Neural cell (in vitro differentiated cells): Measurements from ENCODE around the gene LRR1.

Source experiments
- EZH2 ChIP-seq: fragments of 200-600, 300-800 bp; shearing (Covaris generic), sonication (generic); IDR thresholded peaks from 2 replicates; pipeline ENCODE4 v1.6.1; 2014; ENCODE audit warnings: antibody characterized with exemption, low read length, borderline replicate concordance, mild to moderate bottlenecking; ENCODE audit not compliant: insufficient read depth, poor library complexity, severe bottlenecking
- MXI1 ChIP-seq: fragments of 450-650 bp; conservative IDR thresholded peaks from 2 replicates; pipeline ENCODE4 v1.6.1; 2014; ENCODE audit warnings: antibody characterized with exemption, mild to moderate bottlenecking; ENCODE audit not compliant: poor library complexity, severe bottlenecking
- POLR2AphosphoS5 ChIP-seq: IDR thresholded peaks from 2 replicates; pipeline ENCODE4 v1.6.1; 2012
- RAD21 ChIP-seq: fragments of 450-650 bp; conservative IDR thresholded peaks from 2 replicates; pipeline ENCODE4 v1.6.1; 2014; ENCODE audit warnings: antibody characterized with exemption, mild to moderate bottlenecking, moderate library complexity
- SMC3 ChIP-seq: fragments of 450-650 bp; conservative IDR thresholded peaks from 2 replicates; pipeline ENCODE4 v1.6.1; 2014; ENCODE audit warnings: antibody characterized with exemption, mild to moderate bottlenecking, moderate library complexity; ENCODE audit not compliant: poor library complexity
- TF ChIP-seq, protein P1 (sequence below): fragments of 450-650 bp; IDR thresholded peaks from 2 replicates; pipeline ENCODE4 v1.5.1; 2014; ENCODE audit warnings: antibody characterized with exemption, mild to moderate bottlenecking, moderate library complexity; ENCODE audit not compliant: poor library complexity, severe bottlenecking

DNA sequence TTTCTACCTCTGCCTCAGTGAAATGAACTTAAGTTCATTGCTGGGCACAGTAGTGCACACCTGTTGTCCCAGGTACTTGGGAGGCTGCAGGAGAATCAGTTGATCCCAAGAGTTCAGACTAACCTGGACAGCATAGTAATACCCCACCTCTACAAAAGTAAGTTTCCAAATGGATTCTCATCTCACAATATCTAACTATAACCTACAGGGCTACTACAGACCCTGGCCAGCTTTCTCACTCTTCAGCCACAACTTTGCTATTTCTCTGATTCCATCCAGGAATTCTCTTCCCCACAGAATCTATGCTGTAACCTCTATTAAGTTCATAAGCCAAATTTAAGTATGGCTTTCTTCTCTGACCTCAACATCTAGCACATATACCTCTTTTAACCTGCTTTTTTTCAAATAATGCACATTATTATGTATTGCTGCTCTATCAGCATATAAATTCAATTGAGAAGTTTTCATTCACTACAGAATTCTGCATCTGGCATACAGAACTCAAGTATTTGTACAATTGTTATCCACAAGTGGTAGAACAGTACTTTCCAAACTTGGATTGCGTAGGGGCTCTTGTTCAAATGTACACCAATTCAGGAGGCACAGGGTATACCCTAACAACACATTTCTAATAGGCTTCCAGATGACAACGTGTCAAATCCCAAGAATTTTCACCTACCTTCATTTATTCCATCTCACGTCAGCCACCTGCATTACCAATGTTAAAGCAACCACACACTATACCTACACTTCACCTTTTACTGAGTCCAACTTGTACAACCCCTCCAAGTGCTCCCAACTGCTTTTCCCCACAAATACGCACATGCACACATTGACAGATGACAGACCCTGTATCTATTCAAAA, 16.4 kb upstream of the LRR1 start:
- TF ChIP-seq, protein P1, sequence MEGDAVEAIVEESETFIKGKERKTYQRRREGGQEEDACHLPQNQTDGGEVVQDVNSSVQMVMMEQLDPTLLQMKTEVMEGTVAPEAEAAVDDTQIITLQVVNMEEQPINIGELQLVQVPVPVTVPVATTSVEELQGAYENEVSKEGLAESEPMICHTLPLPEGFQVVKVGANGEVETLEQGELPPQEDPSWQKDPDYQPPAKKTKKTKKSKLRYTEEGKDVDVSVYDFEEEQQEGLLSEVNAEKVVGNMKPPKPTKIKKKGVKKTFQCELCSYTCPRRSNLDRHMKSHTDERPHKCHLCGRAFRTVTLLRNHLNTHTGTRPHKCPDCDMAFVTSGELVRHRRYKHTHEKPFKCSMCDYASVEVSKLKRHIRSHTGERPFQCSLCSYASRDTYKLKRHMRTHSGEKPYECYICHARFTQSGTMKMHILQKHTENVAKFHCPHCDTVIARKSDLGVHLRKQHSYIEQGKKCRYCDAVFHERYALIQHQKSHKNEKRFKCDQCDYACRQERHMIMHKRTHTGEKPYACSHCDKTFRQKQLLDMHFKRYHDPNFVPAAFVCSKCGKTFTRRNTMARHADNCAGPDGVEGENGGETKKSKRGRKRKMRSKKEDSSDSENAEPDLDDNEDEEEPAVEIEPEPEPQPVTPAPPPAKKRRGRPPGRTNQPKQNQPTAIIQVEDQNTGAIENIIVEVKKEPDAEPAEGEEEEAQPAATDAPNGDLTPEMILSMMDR: no peak
- TF ChIP-seq POLR2AphosphoS5: no peak
- no peak for TF ChIP-seq RAD21
- no peak for TF ChIP-seq EZH2
- TF ChIP-seq MXI1: no peak
- TF ChIP-seq SMC3: no peak
